Left renal pelvis (tissue), 4 donors: Measurements from ENCODE around the gene DNER. TPM values are rescaled to one million over a fixed set of nuclear protein-coding genes. Genes with fewer than 3 reads are reported as not detected.

Source experiments
- DNase-seq, 4 donors: peaks; one replicate each; pipeline ENCODE4 v3.0.0-alpha.2; 2013; ENCODE audit warnings: low read depth in 4 of 4, low spot score in 3 of 4
- polyA plus RNA-seq, 4 donors: library from polyadenylated mRNA; unstranded; fragments of 120-200 nt; gene quantifications; one replicate each; pipeline ENCODE4 v1.2.1, GENCODE V29; 2013; ENCODE audit not compliant: insufficient read length in 4 of 4

Gene DNER
- polyA plus RNA-seq, 4 donors: 9.1 to 71.5 (median 59.4) TPM

DNA sequence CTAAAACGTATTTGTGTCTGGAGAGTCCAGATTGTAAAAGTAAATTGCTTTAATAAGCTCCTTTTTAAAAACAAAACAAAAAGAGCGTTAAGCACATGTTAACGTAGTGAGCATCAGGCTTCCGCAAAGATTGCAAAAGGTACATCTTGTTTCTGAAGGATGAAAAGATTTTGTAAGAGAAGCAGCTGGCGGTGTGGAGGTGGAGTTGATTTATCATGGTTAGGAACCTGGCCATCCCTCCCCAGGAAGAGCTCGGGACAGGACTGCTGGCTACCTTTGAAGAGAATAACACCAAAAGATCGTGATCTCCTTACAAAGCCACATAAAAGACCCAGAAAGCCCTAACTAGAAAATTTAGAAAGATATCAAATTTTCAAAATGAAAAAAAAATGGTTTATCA lies 132.2 kb downstream of the DNER start:
- DNase-seq: no peak

DNA sequence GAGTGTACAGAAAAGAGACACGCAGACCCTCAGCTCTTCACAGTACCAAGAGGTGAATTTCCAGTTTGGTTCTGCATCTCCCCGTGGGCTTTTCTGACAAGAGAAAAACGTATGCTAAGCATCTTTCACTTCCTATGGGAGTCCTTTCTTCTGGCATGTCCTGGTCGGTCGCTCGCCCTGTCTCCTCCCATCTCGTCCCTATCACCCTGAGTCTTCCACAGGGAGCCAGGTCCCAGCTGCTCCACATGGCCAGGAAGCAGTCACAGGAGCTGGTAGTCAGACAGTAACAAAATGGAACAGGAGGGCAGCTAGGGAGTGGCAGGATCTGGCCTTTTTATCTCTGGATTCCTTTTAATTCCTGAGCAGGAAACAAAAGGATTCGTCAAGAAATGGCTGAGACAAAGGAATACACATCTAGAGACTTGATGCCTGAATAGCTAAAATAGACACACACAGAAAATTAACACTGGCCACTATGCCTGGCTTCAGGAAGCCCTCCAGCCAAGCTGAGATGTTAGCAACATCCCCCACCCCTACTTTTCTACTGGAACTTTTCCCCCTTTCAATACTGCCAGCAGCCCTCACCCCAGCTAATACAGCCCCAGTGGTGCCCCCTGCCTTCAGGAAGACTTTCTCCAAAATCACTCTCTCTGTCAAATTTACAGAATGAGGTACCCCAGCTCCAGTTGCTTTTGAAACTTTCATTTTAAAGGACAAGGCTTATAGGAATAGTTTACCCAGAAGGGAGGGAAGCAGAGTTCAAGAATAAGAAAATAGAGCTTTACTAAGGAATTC lies 136.1 kb downstream of the DNER start:
- DNase-seq: no peak

DNA sequence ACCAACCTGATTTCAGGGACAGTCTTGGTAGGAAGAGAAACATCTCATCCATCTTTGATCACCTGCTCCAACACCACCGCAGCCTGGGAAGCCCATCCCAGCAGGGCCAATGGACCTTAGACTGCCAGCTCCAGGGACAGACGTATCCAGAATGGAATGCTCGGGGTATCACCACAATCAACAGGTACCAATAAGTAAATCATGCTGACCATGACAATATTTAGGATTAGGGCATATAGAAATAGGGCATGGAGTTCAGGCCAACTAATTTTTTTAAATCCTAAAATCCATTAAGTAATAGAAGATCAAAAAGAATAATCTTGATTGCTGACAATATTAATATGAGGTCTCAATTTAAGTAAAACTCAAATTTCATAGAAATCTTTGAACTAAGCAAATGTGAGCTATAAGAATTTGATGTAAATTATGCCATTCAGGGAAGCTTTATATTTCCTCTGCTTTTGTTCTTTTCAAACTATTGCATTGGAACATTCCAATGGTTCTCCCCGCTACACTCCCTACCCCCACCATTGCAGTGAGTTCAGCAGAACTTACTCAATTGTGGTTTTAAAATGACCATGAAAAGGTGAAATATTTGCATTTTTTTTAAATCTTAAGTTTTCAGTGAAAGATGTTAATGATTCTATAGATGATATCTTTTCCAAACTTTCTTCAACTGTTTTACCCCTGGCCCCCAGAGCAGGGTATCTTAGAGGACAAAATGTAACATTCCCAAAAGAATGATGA lies 138.6 kb downstream of the DNER start:
- DNase-seq: no peak

DNA sequence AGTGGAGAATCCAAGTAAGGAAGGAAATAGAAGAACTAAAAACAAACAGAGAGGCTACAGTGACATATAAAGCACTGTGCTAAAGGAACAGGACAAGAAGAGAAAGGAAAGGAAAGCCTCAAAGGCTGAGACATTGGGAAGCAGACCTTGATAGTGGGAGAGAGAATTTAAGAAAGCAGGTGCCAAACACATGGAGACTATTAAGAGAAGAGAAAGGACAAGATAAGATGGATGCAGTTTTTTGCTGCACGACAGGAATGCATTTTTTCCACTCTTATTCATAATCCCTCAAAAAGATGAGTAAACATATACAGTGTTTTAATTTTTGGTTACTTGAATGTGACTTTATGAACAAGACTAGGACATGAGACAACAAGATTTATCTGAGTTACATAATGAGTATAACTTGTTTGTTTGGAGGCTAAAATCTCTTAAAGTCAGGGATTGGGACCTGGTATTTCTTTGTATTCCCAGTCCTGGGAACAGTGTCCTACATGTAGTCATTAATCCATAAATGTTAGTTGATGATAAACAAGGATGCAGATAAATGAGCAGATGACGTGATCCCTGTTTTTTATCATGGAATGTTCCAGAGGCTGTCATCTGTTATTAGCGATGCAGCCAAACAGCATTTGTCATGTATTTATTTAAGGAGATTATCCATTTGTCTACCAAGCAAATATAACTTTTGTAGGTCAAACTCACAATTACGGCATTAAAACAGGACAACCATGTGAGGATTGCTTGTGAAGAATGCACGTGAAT lies 141.7 kb downstream of the DNER start:
- DNase-seq: no peak

DNA sequence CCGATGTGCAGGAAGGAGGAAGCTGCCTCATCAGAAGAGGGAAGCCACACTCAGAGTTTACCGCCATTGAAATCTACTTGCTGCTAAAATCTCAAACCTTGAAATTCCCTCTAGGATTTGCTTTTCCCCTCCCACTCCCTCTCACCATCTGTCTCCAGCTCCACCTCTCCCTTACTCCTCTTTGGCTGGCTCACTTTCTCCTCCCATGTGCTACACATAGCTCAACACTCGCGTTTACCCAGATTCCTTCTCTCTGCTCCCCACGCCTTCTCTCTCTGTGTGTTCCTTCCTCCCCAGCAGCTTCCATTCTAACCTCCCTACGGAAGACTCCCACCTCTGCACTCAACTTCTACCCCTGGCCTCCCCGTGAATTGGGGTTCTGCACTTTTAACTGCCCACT lies 143.1 kb downstream of the DNER start:
- DNase-seq: no peak

DNA sequence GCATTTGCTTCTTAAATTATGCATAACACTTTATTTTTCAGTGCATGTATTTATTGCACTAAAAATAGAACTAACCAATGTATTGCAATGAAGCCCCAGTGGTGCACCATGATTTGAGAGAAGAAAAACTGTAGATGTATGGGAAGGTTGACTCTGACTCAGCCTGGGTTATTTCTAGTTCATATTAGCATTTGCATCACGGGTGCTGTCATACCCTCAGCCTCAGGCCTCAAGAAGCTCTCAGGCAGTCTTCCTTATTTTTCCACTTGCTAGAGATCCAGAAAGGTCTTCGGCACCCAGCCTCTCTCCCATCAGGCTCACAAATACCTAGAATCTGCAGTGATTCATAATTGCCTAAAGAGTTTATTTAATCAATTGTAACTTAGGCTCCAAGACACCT lies 148.0 kb downstream of the DNER start:
- DNase-seq: no peak

DNA sequence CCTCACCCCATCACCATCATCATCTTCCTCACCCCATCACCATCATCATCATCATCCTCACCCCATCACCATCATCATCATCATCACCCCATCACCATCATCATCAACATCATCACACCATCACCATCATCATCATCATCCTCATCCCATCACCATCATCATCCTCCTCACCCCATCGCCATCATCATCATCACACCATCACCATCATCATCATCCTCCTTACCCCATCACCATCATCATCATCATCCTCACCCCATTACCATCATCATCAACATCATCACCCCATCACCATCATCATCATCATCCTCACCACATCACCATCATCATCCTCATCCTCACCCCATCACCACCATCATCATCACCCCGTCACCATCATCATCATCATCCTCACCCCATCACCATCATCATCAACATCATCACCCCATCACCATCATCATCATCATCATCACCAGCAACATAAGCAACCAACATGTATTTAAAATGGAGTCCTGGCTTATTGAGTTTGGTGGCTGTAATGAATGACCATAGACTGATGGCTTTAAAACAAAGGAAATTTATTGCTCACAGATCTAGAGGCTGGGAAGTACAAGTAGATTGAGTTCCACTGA lies 150.0 kb downstream of the DNER start:
- no peak for DNase-seq

DNA sequence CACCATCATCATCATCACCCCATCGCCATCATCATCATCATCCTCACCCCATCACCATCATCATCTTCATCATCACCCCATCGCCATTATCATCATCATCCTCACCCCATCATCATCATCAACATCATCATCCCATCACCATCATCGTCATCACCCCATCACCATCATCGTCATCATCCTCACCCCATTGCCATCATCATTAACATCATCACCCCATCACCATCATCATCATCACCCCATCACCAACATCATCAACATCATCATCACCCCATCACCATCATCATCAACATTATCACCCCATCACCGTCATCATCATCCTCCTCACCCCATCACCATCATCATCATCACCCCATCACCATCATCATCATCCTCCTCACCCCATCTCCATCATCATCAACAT lies 151.0 kb downstream of the DNER start:
- DNase-seq: no peak

DNA sequence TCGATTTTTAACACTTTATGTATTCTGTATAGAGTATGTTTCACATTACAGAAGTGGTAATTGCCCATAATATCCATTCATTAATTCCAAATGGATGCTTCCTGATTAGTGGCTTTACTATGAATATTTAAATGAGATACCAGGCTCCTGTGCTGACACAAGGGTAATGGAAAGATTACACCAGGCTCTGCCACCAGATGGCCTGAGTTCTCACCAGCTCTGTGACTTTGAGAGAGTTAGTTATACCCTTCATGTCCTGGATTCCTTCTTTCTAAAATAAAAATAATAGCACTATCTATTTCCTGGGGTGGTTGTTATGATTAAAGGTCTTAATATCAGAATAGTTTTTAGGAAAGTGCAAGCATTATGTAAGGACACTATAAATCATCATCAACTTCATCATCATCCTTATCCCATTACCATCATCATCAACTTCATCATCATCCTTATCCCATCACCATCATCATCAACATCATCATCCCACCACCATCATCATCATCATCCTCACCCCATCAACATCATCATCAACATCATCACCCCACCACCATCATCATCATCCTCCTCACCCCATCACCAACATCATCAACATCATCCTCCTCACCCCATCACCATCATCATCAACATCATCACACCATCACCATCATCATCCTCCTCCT lies 151.8 kb downstream of the DNER start:
- DNase-seq: no peak

DNA sequence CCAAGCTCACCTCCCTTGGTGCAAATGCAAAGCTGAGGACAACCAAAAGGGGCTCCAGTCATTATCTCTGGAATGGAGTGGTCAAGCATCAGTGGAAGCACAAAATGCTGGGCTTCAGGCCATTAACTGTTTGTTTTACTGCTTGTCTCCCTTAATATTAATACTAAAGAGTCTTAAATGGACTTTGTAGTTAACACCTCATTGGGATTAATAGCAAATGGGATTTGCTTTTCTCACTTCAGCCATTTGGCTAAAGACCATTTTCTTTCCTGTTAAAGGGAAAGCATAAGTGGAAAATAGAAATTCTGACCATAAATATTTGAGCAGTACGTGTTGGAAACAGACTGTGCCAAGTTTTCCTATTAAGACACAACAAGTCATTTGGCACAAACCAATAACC lies 154.4 kb downstream of the DNER start:
- no peak for DNase-seq

DNA sequence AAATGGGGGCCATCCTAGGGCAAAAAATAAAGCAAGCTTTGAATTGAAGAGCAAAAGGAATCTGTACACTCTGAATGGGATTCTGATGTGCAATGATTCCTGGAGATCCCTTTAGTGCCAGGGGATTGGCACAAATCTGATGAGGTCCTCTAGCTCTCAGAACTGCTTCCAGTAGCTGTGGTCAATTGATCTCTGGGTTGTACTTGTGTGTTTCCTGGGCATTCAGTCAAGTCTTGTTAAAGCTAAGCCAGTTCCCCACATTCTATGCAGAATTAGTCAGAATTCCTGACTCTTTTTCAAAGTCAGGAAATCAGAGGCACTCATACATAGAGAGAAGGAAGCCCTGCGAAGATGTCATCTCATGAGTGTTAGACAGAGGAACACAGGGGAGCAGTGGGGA lies 161.3 kb downstream of the DNER start:
- no peak for DNase-seq

DNA sequence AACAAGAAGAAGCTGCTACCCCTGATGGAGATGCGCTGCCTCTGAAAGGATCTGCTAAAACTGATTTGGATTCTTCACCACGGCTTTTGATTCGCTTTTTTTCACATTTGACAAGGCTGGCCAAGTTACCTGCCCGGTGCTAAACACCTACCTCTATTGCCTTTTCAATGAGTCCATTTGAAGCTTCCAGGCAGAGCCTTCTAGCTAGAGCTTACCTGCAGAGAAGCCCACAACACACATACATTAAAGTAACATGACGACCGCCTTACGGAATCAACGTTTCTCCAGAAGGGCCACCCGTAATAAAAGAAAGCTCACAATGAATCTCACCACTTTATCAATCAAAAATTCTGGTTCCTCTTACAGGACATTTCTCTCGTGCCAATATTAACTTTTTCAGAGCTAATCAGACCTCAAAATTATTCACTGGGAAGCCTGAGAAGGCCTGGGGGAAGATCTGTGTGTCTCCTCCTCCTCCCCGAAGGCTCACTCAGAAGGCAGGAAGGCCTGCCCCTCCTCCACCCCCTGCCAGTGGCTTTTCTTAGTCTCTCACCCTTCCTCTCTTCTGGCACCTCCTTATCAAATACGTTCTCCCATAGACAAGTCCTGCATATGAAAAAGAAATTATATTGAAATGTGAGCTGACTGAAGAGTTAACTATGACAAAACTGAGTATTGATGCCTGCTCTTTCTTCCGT lies 171.0 kb downstream of the DNER start:
- DNase-seq: no peak

DNA sequence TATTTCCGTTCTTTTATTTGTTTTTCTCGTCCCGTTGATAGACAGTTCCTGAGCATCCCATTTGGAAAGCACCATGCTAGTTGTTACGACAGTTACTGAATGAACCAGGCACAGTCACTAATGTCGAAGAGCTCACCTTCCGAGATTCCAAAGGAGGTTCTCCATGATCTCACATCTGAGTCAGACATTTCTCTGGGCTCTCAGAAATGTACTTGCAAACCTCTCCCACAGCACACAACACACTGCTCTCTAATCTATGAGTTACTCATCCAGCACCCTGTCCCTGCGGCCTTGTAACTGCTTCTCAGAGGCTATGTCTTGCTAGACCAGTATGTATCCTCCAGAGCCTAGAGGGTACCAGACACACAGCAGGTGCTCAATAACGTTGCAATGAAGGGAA lies 174.7 kb downstream of the DNER start:
- no peak for DNase-seq

DNA sequence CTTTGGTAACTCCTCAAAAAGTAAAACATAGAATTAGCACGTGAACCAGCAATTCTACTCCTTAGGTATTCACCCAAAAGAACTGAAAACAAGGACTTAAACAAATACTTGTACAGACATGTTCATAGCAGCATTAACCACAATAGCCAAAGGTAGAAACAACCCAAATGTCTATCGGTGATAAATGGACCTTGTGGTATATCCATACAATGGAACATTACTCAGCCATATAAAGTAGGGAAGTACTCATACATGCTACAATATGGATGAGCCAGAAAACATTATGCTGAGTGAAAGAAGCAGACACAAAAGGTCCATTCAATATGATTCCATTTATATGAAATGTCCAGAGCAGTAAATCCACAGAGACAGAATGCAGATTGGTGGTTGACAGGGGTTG lies 182.8 kb downstream of the DNER start:
- no peak for DNase-seq

DNA sequence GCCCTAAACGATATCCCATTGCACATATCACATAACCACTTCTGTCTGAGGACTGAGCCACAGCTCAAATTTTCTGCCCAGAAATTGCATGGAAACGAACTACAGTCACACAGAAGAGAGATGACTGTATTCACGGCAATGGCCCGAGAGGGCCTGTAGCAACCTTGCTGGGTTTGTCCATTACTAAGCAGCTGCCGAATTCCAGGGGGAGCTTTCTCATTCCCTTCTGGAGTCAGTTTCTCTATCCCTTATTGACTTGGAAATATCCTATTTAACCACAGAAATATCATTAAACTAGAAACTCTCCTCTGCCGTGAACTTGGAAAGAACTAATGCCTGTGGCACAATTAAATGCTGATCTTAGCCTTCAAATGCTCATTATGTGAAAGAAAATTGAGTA lies 183.9 kb downstream of the DNER start:
- no peak for DNase-seq

DNA sequence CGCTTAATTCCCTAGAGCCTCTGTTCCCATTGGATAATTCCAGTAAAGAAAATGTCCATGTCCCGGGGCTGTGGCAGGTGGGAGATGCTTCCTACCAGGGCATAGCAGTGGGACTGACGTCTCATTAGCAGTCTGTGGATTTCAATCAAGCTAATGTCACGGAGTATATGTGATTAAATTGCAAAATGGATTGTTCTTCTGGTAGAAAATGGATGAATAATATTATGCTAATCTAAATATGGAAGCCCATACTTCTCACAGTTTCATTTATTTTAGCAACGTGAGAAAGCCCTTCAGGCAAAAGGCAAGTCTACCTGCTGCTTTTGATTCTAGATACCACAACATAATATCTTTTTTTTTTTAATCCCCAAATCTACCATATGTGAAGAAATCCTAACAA lies 185.5 kb downstream of the DNER start:
- DNase-seq: no peak

DNA sequence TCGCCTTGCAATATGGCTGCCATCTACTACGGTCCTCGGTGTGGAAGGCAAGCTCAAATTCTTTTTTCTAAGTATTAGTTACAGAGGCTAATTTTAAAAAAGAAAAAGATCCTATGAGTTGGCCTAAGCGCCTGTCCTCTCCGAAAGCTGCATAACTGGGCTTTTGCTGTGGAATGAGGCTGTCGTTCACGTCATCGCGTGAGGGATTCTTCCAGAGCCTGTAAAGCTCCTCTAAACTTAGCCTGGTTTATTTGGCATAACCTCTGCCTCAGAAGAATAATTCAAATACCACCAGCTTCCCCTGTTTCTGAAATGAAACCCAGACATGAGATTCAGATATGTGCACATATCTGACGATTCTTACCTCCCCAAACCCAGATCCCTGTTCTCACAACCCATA lies 187.4 kb downstream of the DNER start:
- no peak for DNase-seq

DNA sequence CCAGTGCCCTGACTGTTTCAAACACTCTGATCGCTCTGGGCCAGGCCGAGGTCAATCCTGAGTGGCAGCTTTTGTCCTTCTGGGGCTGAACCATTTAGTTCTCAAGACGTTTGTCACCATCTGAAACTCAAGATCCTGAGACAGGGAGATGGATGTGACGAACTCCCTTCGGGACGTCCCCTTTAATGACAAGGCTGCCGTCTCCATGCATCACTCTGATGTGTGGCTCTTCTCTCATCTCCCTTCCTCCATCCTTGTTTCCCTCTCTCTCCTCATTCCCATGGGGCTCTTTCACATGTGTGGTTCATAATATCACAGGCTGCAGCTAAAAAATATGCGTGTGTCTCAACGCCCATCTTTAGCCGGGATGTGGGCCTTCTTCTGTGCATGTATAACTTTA lies 189.6 kb downstream of the DNER start:
- DNase-seq: no peak

DNA sequence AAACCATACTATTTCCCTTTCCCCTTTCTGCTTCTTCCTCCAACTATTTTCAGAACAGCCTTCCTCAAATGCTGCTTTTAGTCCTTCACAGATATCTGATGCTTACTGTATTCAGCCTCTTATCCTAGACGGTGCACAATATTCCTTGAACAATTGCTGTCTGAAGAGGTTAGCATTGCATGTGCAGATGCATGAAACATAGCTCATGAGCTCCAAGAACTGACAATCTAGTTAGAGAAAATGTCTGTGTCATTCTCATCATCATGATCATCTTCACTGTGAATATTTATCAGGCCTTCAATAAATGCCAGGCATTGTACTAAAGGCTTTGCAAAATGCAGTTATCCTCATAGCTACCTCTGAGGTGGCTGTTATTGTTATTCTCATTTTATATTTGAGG lies 190.7 kb downstream of the DNER start:
- no peak for DNase-seq

DNA sequence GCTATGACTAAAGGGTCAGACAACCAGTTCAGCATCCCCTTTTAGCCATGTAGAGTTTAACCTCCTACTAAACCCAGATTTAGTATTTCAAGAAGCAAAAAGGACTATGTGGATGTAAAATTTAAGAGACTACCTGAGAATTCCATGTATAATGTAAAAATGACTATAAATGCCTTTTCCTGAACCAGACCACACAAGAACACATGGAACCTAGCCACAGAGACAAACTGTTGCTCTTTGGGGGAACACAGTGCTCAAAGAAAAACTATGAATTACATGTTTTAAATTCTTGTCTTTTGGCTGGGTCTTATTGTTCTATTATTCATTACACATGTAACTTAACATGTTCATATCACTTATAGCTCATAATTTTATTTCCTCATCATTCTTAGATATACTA lies 192.8 kb downstream of the DNER start:
- no peak for DNase-seq
